HUDEP-2 (cell line): Measurements from ENCODE around the gene LAMC3.

Experiments
- DNase-seq, 76 experiments: peaks; one replicate each; lab custom pipeline; 2025; ENCODE audit not compliant: unreplicated experiment in 76 of 76; lab: John Stamatoyannopoulos, UW

Gene LAMC3

GRCh38 chr9:131065599-131065998 is 56.6 kb downstream of the LAMC3 start:
- DNase-seq, result no peak

GRCh38 chr9:131067625-131068024 is 58.7 kb downstream of the LAMC3 start:
- no peak for DNase-seq

GRCh38 chr9:131068076-131068816 is 59.3 kb downstream of the LAMC3 start:
- DNase-seq, result no peak

GRCh38 chr9:131069699-131070098 is 60.7 kb downstream of the LAMC3 start:
- DNase-seq, result no peak

GRCh38 chr9:131072107-131072870 is 63.3 kb downstream of the LAMC3 start:
- DNase-seq, result no peak

GRCh38 chr9:131072871-131073237 is 63.9 kb downstream of the LAMC3 start:
- no peak for DNase-seq

GRCh38 chr9:131076347-131077195 is 67.6 kb downstream of the LAMC3 start:
- no peak for DNase-seq

GRCh38 chr9:131078427-131079366 is 69.7 kb downstream of the LAMC3 start:
- no peak for DNase-seq

- DNase-seq, result no peak
Observed at GRCh38 chr9:131080589-131080988, 71.6 kb downstream of the LAMC3 start.

GRCh38 chr9:131081868-131082267 is 72.9 kb downstream of the LAMC3 start:
- no peak for DNase-seq

GRCh38 chr9:131082774-131083512 is 74.0 kb downstream of the LAMC3 start:
- no peak for DNase-seq

GRCh38 chr9:131084661-131085369 is 75.8 kb downstream of the LAMC3 start:
- no peak for DNase-seq

GRCh38 chr9:131085370-131086122 is 76.6 kb downstream of the LAMC3 start:
- DNase-seq, result no peak

GRCh38 chr9:131087354-131087893 is 78.5 kb downstream of the LAMC3 start:
- no peak for DNase-seq

- DNase-seq, result no peak
Observed at GRCh38 chr9:131090025-131090787, 81.2 kb downstream of the LAMC3 start.

- no peak for DNase-seq
Observed at GRCh38 chr9:131091352-131091992, 82.5 kb downstream of the LAMC3 start.

- no peak for DNase-seq
Observed at GRCh38 chr9:131092030-131092429, 83.1 kb downstream of the LAMC3 start.
